Mesenchymal stem cell (in vitro differentiated cells and primary cell): ENCODE results near the gene DSC3.

Experiments used
- DNase-seq: peaks from one replicate; pipeline ENCODE4 v3.0.0-alpha.2; 2013
- H2AFZ ChIP-seq: one replicate; pipeline ENCODE4 v1.6.1; 2013; ENCODE audit warnings: low read depth, mild to moderate bottlenecking, control low read depth, inconsistent platforms, low read length, moderate library complexity
- H2AK5ac ChIP-seq: 2 replicates; pipeline ENCODE4 v1.6.1; 2013; ENCODE audit warnings: low read length, moderate library complexity, mild to moderate bottlenecking, inconsistent platforms; ENCODE audit not compliant: severe bottlenecking
- H2BK120ac ChIP-seq: one replicate; pipeline ENCODE4 v1.6.1; 2013; ENCODE audit warnings: low read depth, mild to moderate bottlenecking, inconsistent platforms, low read length, moderate library complexity
- H2BK12ac ChIP-seq, 2 experiments: one replicate each; pipeline ENCODE4 v1.6.1; 2013; ENCODE audit warnings: inconsistent platforms in 2 of 2, low read length in 2 of 2, mild to moderate bottlenecking in 2 of 2, moderate library complexity in 2 of 2, control low read depth in 1 of 2
- H2BK15ac ChIP-seq: one replicate; pipeline ENCODE4 v1.6.1; 2013; ENCODE audit warnings: mild to moderate bottlenecking, low read depth, inconsistent platforms; ENCODE audit not compliant: poor library complexity, severe bottlenecking
- H2BK5ac ChIP-seq: 2 replicates; pipeline ENCODE4 v1.6.1; 2013; ENCODE audit warnings: low read depth, mild to moderate bottlenecking, low read length, control low read depth, inconsistent platforms; ENCODE audit not compliant: poor library complexity, severe bottlenecking
- H3K14ac ChIP-seq, 2 experiments: one replicate each; pipeline ENCODE4 v1.6.1; 2013; ENCODE audit warnings: inconsistent platforms in 2 of 2, low read length in 2 of 2, control low read depth in 1 of 2, mild to moderate bottlenecking in 1 of 2, moderate library complexity in 1 of 2
- H3K18ac ChIP-seq, 2 experiments: one replicate each; pipeline ENCODE4 v1.6.1; 2013; ENCODE audit warnings: inconsistent platforms in 2 of 2, low read length in 2 of 2, control low read depth in 1 of 2, low read depth in 1 of 2, mild to moderate bottlenecking in 1 of 2
- H3K23ac ChIP-seq, 2 experiments: one replicate each; pipeline ENCODE4 v1.6.1; 2013; ENCODE audit warnings: inconsistent platforms in 2 of 2, low read length in 2 of 2, mild to moderate bottlenecking in 2 of 2, moderate library complexity in 2 of 2, control low read depth in 1 of 2
- H3K27ac ChIP-seq: 2 replicates; pipeline ENCODE4 v1.5.1; 2013; ENCODE audit warnings: mild to moderate bottlenecking, moderate library complexity, low read length, control low read depth, inconsistent platforms; ENCODE audit not compliant: poor library complexity, severe bottlenecking
- H3K27me3 ChIP-seq, 2 experiments: 2 replicates each; pipeline versions ENCODE4 v1.6.1 to v1.7.0; 2013; ENCODE audit warnings: low read length in 2 of 2, mild to moderate bottlenecking in 2 of 2, moderate library complexity in 2 of 2, control low read depth in 1 of 2, inconsistent platforms in 1 of 2; ENCODE audit not compliant: control insufficient read depth in 1 of 2, insufficient read depth in 1 of 2
- H3K36me3 ChIP-seq, 2 experiments: 2 replicates each; pipeline versions ENCODE4 v1.6.1 to v1.7.0; 2013; ENCODE audit warnings: low read length in 2 of 2, control low read depth in 1 of 2, inconsistent platforms in 1 of 2, low read depth in 1 of 2, mild to moderate bottlenecking in 1 of 2; ENCODE audit not compliant: insufficient read depth in 2 of 2, control insufficient read depth in 1 of 2
- H3K4ac ChIP-seq, 2 experiments: one replicate each; pipeline ENCODE4 v1.6.1; 2013; ENCODE audit warnings: inconsistent platforms in 2 of 2, low read length in 2 of 2, mild to moderate bottlenecking in 2 of 2, moderate library complexity in 2 of 2, control low read depth in 1 of 2, low read depth in 1 of 2
- H3K4me1 ChIP-seq: 2 replicates; pipeline ENCODE4 v1.6.1; 2013; ENCODE audit warnings: low read depth, low read length, control low read depth; ENCODE audit not compliant: control insufficient read depth, insufficient read depth
- H3K4me2 ChIP-seq: 2 replicates; pipeline ENCODE4 v1.6.1; 2013; ENCODE audit warnings: low read length, mild to moderate bottlenecking, inconsistent platforms; ENCODE audit not compliant: poor library complexity, severe bottlenecking
- H3K4me3 ChIP-seq, 2 experiments: 2 replicates each; pipeline versions ENCODE4 v1.5.1 to v1.7.0; 2013; ENCODE audit warnings: low read length in 2 of 2, mild to moderate bottlenecking in 2 of 2, control low read depth in 1 of 2, low read depth in 1 of 2; ENCODE audit not compliant: insufficient read depth in 1 of 2
- H3K79me1 ChIP-seq: replicated peaks from 2 replicates; pipeline ENCODE4 v1.6.1; 2013; ENCODE audit warnings: mild to moderate bottlenecking, control low read depth, low read length, inconsistent platforms; ENCODE audit not compliant: poor library complexity, severe bottlenecking
- H3K9ac ChIP-seq: 2 replicates; pipeline ENCODE4 v1.7.0; 2013; ENCODE audit warnings: mild to moderate bottlenecking, low read length, moderate library complexity
- H3K9me3 ChIP-seq: 2 replicates; pipeline ENCODE4 v1.7.0; 2013; ENCODE audit warnings: mild to moderate bottlenecking, low read length; ENCODE audit not compliant: control insufficient read depth
- H4K8ac ChIP-seq: one replicate; pipeline ENCODE4 v1.6.1; 2013; ENCODE audit warnings: inconsistent platforms, mild to moderate bottlenecking, low read length, moderate library complexity
- H4K91ac ChIP-seq: one replicate; pipeline ENCODE4 v1.6.1; 2013; ENCODE audit warnings: mild to moderate bottlenecking, low read length, inconsistent platforms
- WGBS: methylation state at CpG from one replicate; pipeline ENCODE4 v1.1.7; 2013; ENCODE audit warnings: mixed read lengths; 5-methylcytosine and 5-hydroxymethylcytosine counted together

The DSC3 gene

GRCh38 chr18:30960661-30961060, 81.9 kb downstream of the DSC3 start:
- H3K9ac ChIP-seq = no peak overlapping the region
- H3K36me3 ChIP-seq = no peaks in the 10 kb centered on the region
- no peak overlapping the region for H3K14ac ChIP-seq
- H3K27ac ChIP-seq = no peak overlapping the region
- no peak overlapping the region for H4K91ac ChIP-seq
- DNase-seq = no peak
- H3K79me1 ChIP-seq = no peaks in the 10 kb centered on the region
- no peak overlapping the region for H3K4me2 ChIP-seq
- no peak overlapping the region for H3K4ac ChIP-seq
- no peak overlapping the region for H2AFZ ChIP-seq
- no peaks in the 10 kb centered on the region for H3K9me3 ChIP-seq
- no peaks in the 10 kb centered on the region for H3K4me1 ChIP-seq
- no peak overlapping the region for H4K8ac ChIP-seq
- no peak overlapping the region for H2AK5ac ChIP-seq
- no peak overlapping the region for H2BK12ac ChIP-seq
- WGBS = 85% methylated on average over 6 of the region's 6 CpGs
- H3K18ac ChIP-seq = no peak overlapping the region
- H3K4me3 ChIP-seq = no peak overlapping the region
- no peaks in the 10 kb centered on the region for H3K27me3 ChIP-seq
- no peak overlapping the region for H2BK5ac ChIP-seq
- H2BK120ac ChIP-seq = no peak overlapping the region
- no peak overlapping the region for H2BK15ac ChIP-seq
- no peak overlapping the region for H3K23ac ChIP-seq

GRCh38 chr18:30957066-30957465, 85.5 kb downstream of the DSC3 start:
- Histone ChIP-seq H2BK12ac (no peak overlapping the region), H3K18ac (no peak overlapping the region), H4K8ac (no peak overlapping the region), H3K27ac (peak overlapping the region; percentile 64), H3K9me3 (no peaks in the 10 kb centered on the region), H3K14ac (no peak overlapping the region), H3K4ac (no peak overlapping the region), H2AFZ (no peak overlapping the region), H2BK120ac (no peak overlapping the region), H3K23ac (no peak overlapping the region), H3K4me3 (no peak overlapping the region), H2BK5ac (no peak overlapping the region), H3K9ac (no peak overlapping the region), H3K4me2 (no peak overlapping the region), H4K91ac (no peak overlapping the region), H2AK5ac (no peak overlapping the region), H2BK15ac (no peak overlapping the region), H3K4me1 (no peaks in the 10 kb centered on the region), H3K27me3 (no peaks in the 10 kb centered on the region), H3K36me3 (no peaks in the 10 kb centered on the region), H3K79me1 (no peaks in the 10 kb centered on the region)
- 80% methylated on average over 1 of the region's 2 CpGs for WGBS
- no peak for DNase-seq

- no peak for DNase-seq
- whole genome bisulfite sequencing = no CpG with 5 or more reads among the region's 3 CpGs
- no peak overlapping the region for H2BK15ac ChIP-seq
- H3K14ac ChIP-seq = no peak overlapping the region
- no peak overlapping the region for H4K8ac ChIP-seq
- H2BK5ac ChIP-seq = no peak overlapping the region
- H4K91ac ChIP-seq = no peak overlapping the region
- no peak overlapping the region for H2BK12ac ChIP-seq
- H3K9me3 ChIP-seq = no peaks in the 10 kb centered on the region
- H3K18ac ChIP-seq = no peak overlapping the region
- H2AFZ ChIP-seq = no peak overlapping the region
- H3K9ac ChIP-seq = no peak overlapping the region
- no peaks in the 10 kb centered on the region for H3K36me3 ChIP-seq
- no peaks in the 10 kb centered on the region for H3K27me3 ChIP-seq
- no peak overlapping the region for H3K4me3 ChIP-seq
- H3K4me1 ChIP-seq = no peaks in the 10 kb centered on the region
- no peaks in the 10 kb centered on the region for H3K79me1 ChIP-seq
- H2AK5ac ChIP-seq = no peak overlapping the region
- H3K4ac ChIP-seq = no peak overlapping the region
- no peak overlapping the region for H3K27ac ChIP-seq
- no peak overlapping the region for H3K4me2 ChIP-seq
- H3K23ac ChIP-seq = no peak overlapping the region
- no peak overlapping the region for H2BK120ac ChIP-seq
These were observed 88.3 kb downstream of the DSC3 start for GRCh38 chr18:30954262-30954661.

GRCh38 chr18:30945761-30946160, 96.8 kb downstream of the DSC3 start:
- H3K79me1 ChIP-seq = no peaks in the 10 kb centered on the region
- H2AFZ ChIP-seq = no peak overlapping the region
- no peak overlapping the region for H2BK15ac ChIP-seq
- WGBS = 96% methylated on average over 8 of the region's 8 CpGs
- no peak overlapping the region for H4K91ac ChIP-seq
- no peak overlapping the region for H3K14ac ChIP-seq
- no peak overlapping the region for H3K18ac ChIP-seq
- no peak overlapping the region for H2BK120ac ChIP-seq
- no peak overlapping the region for H2AK5ac ChIP-seq
- H3K9me3 ChIP-seq = peaks cover 20% of the 10 kb centered on the region
- H3K4me1 ChIP-seq = no peaks in the 10 kb centered on the region
- H3K9ac ChIP-seq = no peak overlapping the region
- H3K4ac ChIP-seq = no peak overlapping the region
- no peak overlapping the region for H2BK5ac ChIP-seq
- no peak overlapping the region for H3K4me3 ChIP-seq
- H3K23ac ChIP-seq = no peak overlapping the region
- no peaks in the 10 kb centered on the region for H3K36me3 ChIP-seq
- H4K8ac ChIP-seq = no peak overlapping the region
- H2BK12ac ChIP-seq = no peak overlapping the region
- H3K27me3 ChIP-seq = no peaks in the 10 kb centered on the region
- H3K4me2 ChIP-seq = no peak overlapping the region
- H3K27ac ChIP-seq = no peak overlapping the region
- no peak for DNase-seq
